Activated T-helper 17 cell treated with anti-CD3 and anti-CD28 coated beads, Interleukin-2, amount 50 U/mL, for 72 hours (primary cell): ENCODE data around the gene RRAS. TPM values are rescaled to one million over a fixed set of nuclear protein-coding genes. Genes with fewer than 3 reads are reported as not detected.

Experiments
- ATAC-seq: fragments of 150-1000 bp; cut with Tn5 transposase; replicated peaks from 2 replicates; pipeline ENCODE4 v1.10.0; 2021; ENCODE audit warnings: mild to moderate bottlenecking, moderate library complexity
- H3K27ac Mint-ChIP-seq: one replicate; pipeline ENCODE4 v1.8.0; 2022; ENCODE audit warnings: mixed read lengths
- H3K27me3 Mint-ChIP-seq: one replicate; pipeline ENCODE4 v1.8.0; 2022; ENCODE audit warnings: mixed read lengths
- H3K36me3 Mint-ChIP-seq: one replicate; pipeline ENCODE4 v1.8.0; 2022; ENCODE audit warnings: low read depth, mild to moderate bottlenecking, mixed read lengths
- H3K4me1 Mint-ChIP-seq: one replicate; pipeline ENCODE4 v1.8.0; 2022; ENCODE audit warnings: mixed read lengths
- H3K4me3 Mint-ChIP-seq: one replicate; pipeline ENCODE4 v1.8.0; 2022; ENCODE audit warnings: mild to moderate bottlenecking, mixed read lengths
- H3K9me3 Mint-ChIP-seq: one replicate; pipeline ENCODE4 v1.8.0; 2022; ENCODE audit warnings: mixed read lengths
- total RNA-seq, 2 donors: library from RNA; stranded (reverse); gene quantifications; one replicate each; pipeline ENCODE4 v1.2.3, GENCODE V29; 2022

Gene RRAS
- total RNA-seq, 2 donors from 2014 or later: 7.6 to 14.3 TPM

- no peak overlapping the region for H3K4me3 Mint-ChIP-seq
These were observed 12.9 kb upstream of the RRAS start for GRCh38 chr19:49652551-49653465.

GRCh38 chr19:49651820-49652550, 12.0 kb upstream of the RRAS start:
- Mint-ChIP-seq H3K4me3 (no peak overlapping the region), H3K27ac (no peak overlapping the region), H3K9me3 (no peaks in the 10 kb centered on the region), H3K27me3 (no peaks in the 10 kb centered on the region), H3K4me1 (peaks cover under 1% of the 10 kb centered on the region), H3K36me3 (peaks cover 75% of the 10 kb centered on the region)
- ATAC-seq: no peak

More at GRCh38 chr19:49652551-49653465, 12.9 kb upstream of the RRAS start:
- Mint-ChIP-seq H3K9me3 (no peaks in the 10 kb centered on the region), H3K27me3 (no peaks in the 10 kb centered on the region), H3K36me3 (peaks cover 73% of the 10 kb centered on the region), H3K27ac (no peak overlapping the region), H3K4me1 (no peaks in the 10 kb centered on the region)
- no peak for ATAC-seq

GRCh38 chr19:49651029-49651819, 11.3 kb upstream of the RRAS start:
- no peak for ATAC-seq
- no peak overlapping the region for H3K27ac Mint-ChIP-seq
- H3K27me3 Mint-ChIP-seq: no peaks in the 10 kb centered on the region
- no peak overlapping the region for H3K4me3 Mint-ChIP-seq
- peaks cover 75% of the 10 kb centered on the region for H3K36me3 Mint-ChIP-seq
- peaks cover 4% of the 10 kb centered on the region for H3K4me1 Mint-ChIP-seq
- H3K9me3 Mint-ChIP-seq: no peaks in the 10 kb centered on the region

- H3K9me3 Mint-ChIP-seq: no peaks in the 10 kb centered on the region
- no peak for ATAC-seq
- peaks cover 25% of the 10 kb centered on the region for H3K4me1 Mint-ChIP-seq
- H3K36me3 Mint-ChIP-seq: peaks cover 67% of the 10 kb centered on the region
- H3K27ac Mint-ChIP-seq: no peak overlapping the region
- no peak overlapping the region for H3K4me3 Mint-ChIP-seq
- no peaks in the 10 kb centered on the region for H3K27me3 Mint-ChIP-seq
These were observed 6.6 kb upstream of the RRAS start for GRCh38 chr19:49646586-49646985.

- H3K4me3 Mint-ChIP-seq: no peak overlapping the region
- ATAC-seq: no peak
- H3K4me1 Mint-ChIP-seq: peaks cover 25% of the 10 kb centered on the region
- no peaks in the 10 kb centered on the region for H3K9me3 Mint-ChIP-seq
- peaks cover 70% of the 10 kb centered on the region for H3K36me3 Mint-ChIP-seq
- no peaks in the 10 kb centered on the region for H3K27me3 Mint-ChIP-seq
- peak overlapping the region; percentile 41 for H3K27ac Mint-ChIP-seq
These were observed 6.1 kb upstream of the RRAS start for GRCh38 chr19:49645995-49646394.

GRCh38 chr19:49645592-49645991, 5.6 kb upstream of the RRAS start:
- Mint-ChIP-seq H3K27ac (peak overlapping the region; percentile 41), H3K27me3 (no peaks in the 10 kb centered on the region), H3K4me3 (no peak overlapping the region), H3K9me3 (no peaks in the 10 kb centered on the region), H3K4me1 (peaks cover 25% of the 10 kb centered on the region), H3K36me3 (peaks cover 74% of the 10 kb centered on the region)
- ATAC-seq: no peak

GRCh38 chr19:49643466-49643865, 3.5 kb upstream of the RRAS start:
- Mint-ChIP-seq H3K4me3 (peak overlapping the region; percentile 99), H3K36me3 (peaks cover 61% of the 10 kb centered on the region), H3K4me1 (peaks cover 33% of the 10 kb centered on the region), H3K9me3 (no peaks in the 10 kb centered on the region), H3K27me3 (no peaks in the 10 kb centered on the region), H3K27ac (peak overlapping the region; percentile 98)
- no peak for ATAC-seq

- H3K4me1 Mint-ChIP-seq: peaks cover 39% of the 10 kb centered on the region
- H3K9me3 Mint-ChIP-seq: no peaks in the 10 kb centered on the region
- no peaks in the 10 kb centered on the region for H3K27me3 Mint-ChIP-seq
- peaks cover 52% of the 10 kb centered on the region for H3K36me3 Mint-ChIP-seq
- no peak for ATAC-seq
- peak overlapping the region; percentile 99 for H3K4me3 Mint-ChIP-seq
- H3K27ac Mint-ChIP-seq: peak overlapping the region; percentile 98
These were observed 2.6 kb upstream of the RRAS start for GRCh38 chr19:49642492-49643035.

GRCh38 chr19:49641688-49642491, 1.9 kb upstream of the RRAS start, which contains the start of gene SCAF1:
Gene SCAF1, plus strand, starts transcription at chr19:49642209. Its CDS starts 2,818 bp downstream, at chr19:49645027.
- ATAC-seq: peak; percentile 70
- Mint-ChIP-seq H3K9me3 (no peaks in the 10 kb centered on the region), H3K4me3 (peak within 1 kb of the TSS; percentile 99), H3K4me1 (peaks cover 39% of the 10 kb centered on the region), H3K36me3 (peaks cover 45% of the 10 kb centered on the region), H3K27me3 (no peaks in the 10 kb centered on the region), H3K27ac (peak within 1 kb of the TSS; percentile 98)

- peaks cover 41% of the 10 kb centered on the region for H3K4me1 Mint-ChIP-seq
- H3K36me3 Mint-ChIP-seq: peaks cover 26% of the 10 kb centered on the region
- ATAC-seq: no peak
- H3K9me3 Mint-ChIP-seq: no peaks in the 10 kb centered on the region
- H3K27ac Mint-ChIP-seq: peak overlapping the region; percentile 98
- H3K27me3 Mint-ChIP-seq: no peaks in the 10 kb centered on the region
- peak overlapping the region; percentile 99 for H3K4me3 Mint-ChIP-seq
These were observed 386 bp downstream of the RRAS start for GRCh38 chr19:49639401-49640112.

- Mint-ChIP-seq H3K27ac (peak overlapping the region; percentile 98), H3K9me3 (no peaks in the 10 kb centered on the region), H3K4me3 (peak overlapping the region; percentile 99), H3K36me3 (peaks cover 14% of the 10 kb centered on the region), H3K4me1 (peaks cover 28% of the 10 kb centered on the region), H3K27me3 (no peaks in the 10 kb centered on the region)
- ATAC-seq: no peak
These were observed 1.9 kb downstream of the RRAS start for GRCh38 chr19:49637821-49638738.
